Fibroblast of lung (primary cell): Measurements from ENCODE around the gene PLXNA2.

Source experiments
- EZH2 ChIP-seq: IDR thresholded peaks from 2 replicates; pipeline ENCODE4 v1.5.1; 2012; ENCODE audit warnings: low read length, control low read depth, mild to moderate bottlenecking; ENCODE audit errors: missing control alignments
- TF ChIP-seq, protein P1 (sequence below), 2 donors: IDR thresholded peaks in 1 of 2; conservative IDR thresholded peaks in 1 of 2; 1 replicate in 1 of 2; 2 replicates in 1 of 2; pipeline ENCODE4 v1.5.1; 2011 to 2012; ENCODE audit warnings: low read length in 2 of 2, control low read depth in 1 of 2, inconsistent platforms in 1 of 2, low read depth in 1 of 2, mild to moderate bottlenecking in 1 of 2

DNA sequence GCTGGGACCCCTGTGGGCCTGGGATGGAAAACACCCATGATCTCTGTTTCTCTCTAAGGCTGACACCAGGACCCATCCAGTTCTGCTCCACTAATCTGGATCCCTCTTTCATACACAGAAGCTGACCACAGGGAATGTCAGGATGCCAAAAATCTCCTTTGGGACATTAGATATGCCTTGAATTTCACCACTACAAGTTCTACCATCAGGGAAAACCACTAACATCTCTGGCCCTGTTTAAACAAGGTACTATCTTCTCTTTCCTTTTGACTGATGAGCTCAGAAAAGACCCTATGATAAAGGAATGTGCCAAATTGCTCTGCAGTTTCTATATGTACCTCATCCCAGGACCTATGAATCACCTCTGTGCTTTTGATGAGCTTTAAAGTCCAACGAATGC lies 10.2 kb upstream of the PLXNA2 start:
- TF ChIP-seq, protein P1, sequence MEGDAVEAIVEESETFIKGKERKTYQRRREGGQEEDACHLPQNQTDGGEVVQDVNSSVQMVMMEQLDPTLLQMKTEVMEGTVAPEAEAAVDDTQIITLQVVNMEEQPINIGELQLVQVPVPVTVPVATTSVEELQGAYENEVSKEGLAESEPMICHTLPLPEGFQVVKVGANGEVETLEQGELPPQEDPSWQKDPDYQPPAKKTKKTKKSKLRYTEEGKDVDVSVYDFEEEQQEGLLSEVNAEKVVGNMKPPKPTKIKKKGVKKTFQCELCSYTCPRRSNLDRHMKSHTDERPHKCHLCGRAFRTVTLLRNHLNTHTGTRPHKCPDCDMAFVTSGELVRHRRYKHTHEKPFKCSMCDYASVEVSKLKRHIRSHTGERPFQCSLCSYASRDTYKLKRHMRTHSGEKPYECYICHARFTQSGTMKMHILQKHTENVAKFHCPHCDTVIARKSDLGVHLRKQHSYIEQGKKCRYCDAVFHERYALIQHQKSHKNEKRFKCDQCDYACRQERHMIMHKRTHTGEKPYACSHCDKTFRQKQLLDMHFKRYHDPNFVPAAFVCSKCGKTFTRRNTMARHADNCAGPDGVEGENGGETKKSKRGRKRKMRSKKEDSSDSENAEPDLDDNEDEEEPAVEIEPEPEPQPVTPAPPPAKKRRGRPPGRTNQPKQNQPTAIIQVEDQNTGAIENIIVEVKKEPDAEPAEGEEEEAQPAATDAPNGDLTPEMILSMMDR (conservative IDR thresholded peaks at IDR 0.05 in 1 of 2, IDR thresholded peaks at IDR 0.05 in 1 of 2; ENCODE audit: low read depth in 1 of 2, low read length in 2 of 2) = no peak
- no peak for TF ChIP-seq EZH2
